HFFc6 (cell line): Measurements from ENCODE around the gene MAML1. TPM values are rescaled to one million over a fixed set of nuclear protein-coding genes. Genes with fewer than 3 reads are reported as not detected.
A peak's percentile ranks its signal among the peaks of the same experiment; 100 is the strongest.

Source experiments
- DNase-seq: peaks from one replicate; pipeline ENCODE4 v3.0.0-alpha.2; 2018
- H3K27ac Mint-ChIP-seq: 2 replicates; pipeline ENCODE4 v1.8.0; 2020; ENCODE audit warnings: mild to moderate bottlenecking, mixed read lengths
- H3K27me3 Mint-ChIP-seq: 2 replicates; pipeline ENCODE4 v1.8.0; 2021; ENCODE audit warnings: mild to moderate bottlenecking, moderate library complexity, mixed read lengths; ENCODE audit not compliant: insufficient read depth
- H3K36me3 Mint-ChIP-seq: 2 replicates; pipeline ENCODE4 v1.8.0; 2021; ENCODE audit warnings: low read depth, mixed read lengths
- H3K4me1 Mint-ChIP-seq: 2 replicates; pipeline ENCODE4 v1.8.0; 2020; ENCODE audit warnings: low read depth, mixed read lengths
- H3K4me3 Mint-ChIP-seq: 2 replicates; pipeline ENCODE4 v1.8.0; 2020; ENCODE audit warnings: mild to moderate bottlenecking, moderate library complexity, mixed read lengths
- H3K9me3 Mint-ChIP-seq: 2 replicates; pipeline ENCODE4 v1.8.0; 2020; ENCODE audit warnings: mild to moderate bottlenecking, mixed read lengths
- total RNA-seq, 6 experiments: library from RNA; stranded (reverse); fragmentation: NEBNext Ultra II Directional; extraction: Animal tissue kit (Norgen Biotek cat#: 25700); gene quantifications; 2 replicates in 1 of 6; 3 replicates in 5 of 6; pipeline ENCODE4 v1.2.3, GENCODE V29; 2021
- TF ChIP-seq, protein P1 (sequence below): fragments of 200-600 bp; sonication (generic); IDR thresholded peaks from 2 replicates; pipeline ENCODE4 v1.5.0; 2021; ENCODE audit warnings: antibody characterized with exemption, mild to moderate bottlenecking

Gene MAML1
- total RNA-seq, 6 experiments from 2014 or later = 14.9 to 17.7 (median 16.5) TPM

DNA sequence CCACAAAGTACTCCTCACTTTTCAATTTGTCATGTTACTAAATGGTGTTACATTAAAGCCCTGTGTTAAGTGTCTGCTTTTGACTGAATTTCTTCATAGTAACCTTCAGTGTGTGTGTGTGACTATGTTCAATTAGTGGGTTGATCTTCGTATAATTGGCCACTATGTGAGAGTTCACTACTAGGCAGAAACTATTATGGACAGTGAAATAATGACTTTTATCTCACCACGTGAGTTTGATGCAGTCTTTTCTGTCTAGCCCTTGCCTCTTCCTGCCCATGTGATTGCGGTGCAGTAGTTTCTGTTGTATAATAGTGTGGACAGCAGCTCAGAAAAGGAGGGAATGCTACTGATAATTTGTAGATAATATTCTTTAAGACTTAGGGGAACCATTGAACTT, 1.8 kb upstream of the MAML1 start:
- H3K27ac Mint-ChIP-seq = peak overlapping the region; percentile 59; the same call in 1 of the 2 replicates

DNA sequence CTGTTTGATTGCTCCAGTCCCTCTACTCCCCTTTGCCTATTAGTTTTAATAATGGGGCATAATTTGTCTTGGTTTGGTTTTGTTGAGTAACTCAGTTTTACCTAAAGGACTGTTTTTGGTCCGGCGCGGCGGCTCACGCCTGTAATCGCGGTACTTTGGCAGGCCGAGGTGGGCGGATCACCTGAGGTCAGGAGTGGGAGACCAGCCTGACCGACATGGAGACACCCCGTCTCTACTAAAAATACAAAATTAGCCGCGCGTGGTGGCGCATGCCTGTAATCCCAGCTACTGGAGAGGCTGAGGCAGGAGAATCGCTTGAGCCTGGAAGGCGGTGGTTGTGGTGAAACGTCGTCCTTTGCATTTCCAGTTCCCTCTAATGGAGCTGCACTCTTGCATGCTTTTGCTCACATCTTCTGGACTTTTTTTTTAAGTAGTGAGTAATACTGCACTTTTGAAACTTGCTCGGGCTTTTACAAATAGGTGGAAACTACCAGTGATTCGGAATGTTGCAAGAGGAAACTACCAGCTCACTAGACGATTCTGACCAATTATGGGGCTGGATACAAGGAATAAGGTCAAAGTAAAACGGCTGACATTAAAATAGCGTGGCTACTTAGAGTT, 721 bp upstream of the MAML1 start:
- peak overlapping the region; percentile 85 for H3K27ac Mint-ChIP-seq
- H3K9me3 Mint-ChIP-seq = no peaks in the 10 kb centered on the region
- peaks cover 34% of the 10 kb centered on the region for H3K36me3 Mint-ChIP-seq
- H3K27me3 Mint-ChIP-seq = no peaks in the 10 kb centered on the region
- TF ChIP-seq, protein P1, sequence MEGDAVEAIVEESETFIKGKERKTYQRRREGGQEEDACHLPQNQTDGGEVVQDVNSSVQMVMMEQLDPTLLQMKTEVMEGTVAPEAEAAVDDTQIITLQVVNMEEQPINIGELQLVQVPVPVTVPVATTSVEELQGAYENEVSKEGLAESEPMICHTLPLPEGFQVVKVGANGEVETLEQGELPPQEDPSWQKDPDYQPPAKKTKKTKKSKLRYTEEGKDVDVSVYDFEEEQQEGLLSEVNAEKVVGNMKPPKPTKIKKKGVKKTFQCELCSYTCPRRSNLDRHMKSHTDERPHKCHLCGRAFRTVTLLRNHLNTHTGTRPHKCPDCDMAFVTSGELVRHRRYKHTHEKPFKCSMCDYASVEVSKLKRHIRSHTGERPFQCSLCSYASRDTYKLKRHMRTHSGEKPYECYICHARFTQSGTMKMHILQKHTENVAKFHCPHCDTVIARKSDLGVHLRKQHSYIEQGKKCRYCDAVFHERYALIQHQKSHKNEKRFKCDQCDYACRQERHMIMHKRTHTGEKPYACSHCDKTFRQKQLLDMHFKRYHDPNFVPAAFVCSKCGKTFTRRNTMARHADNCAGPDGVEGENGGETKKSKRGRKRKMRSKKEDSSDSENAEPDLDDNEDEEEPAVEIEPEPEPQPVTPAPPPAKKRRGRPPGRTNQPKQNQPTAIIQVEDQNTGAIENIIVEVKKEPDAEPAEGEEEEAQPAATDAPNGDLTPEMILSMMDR = no peak
- H3K4me1 Mint-ChIP-seq = peaks cover 31% of the 10 kb centered on the region
- peak; percentile 85 for DNase-seq
- peak overlapping the region; percentile 83 for H3K4me3 Mint-ChIP-seq

More for the DNA sequence above, 1.8 kb upstream of the MAML1 start:
- no peaks in the 10 kb centered on the region for H3K27me3 Mint-ChIP-seq
- DNase-seq = no peak
- TF ChIP-seq, protein P1 = no peak
- peaks cover 36% of the 10 kb centered on the region for H3K36me3 Mint-ChIP-seq
- H3K4me1 Mint-ChIP-seq = peaks cover 30% of the 10 kb centered on the region
- no peak overlapping the region for H3K4me3 Mint-ChIP-seq
- H3K9me3 Mint-ChIP-seq = no peaks in the 10 kb centered on the region

GRCh38 chr5:179732918-179733771, 523 bp downstream of the MAML1 start:
- Mint-ChIP-seq H3K4me3 (peak overlapping the region; percentile 96), H3K36me3 (peaks cover 34% of the 10 kb centered on the region), H3K4me1 (peaks cover 43% of the 10 kb centered on the region), H3K27ac (peak overlapping the region; percentile 89), H3K9me3 (no peaks in the 10 kb centered on the region), H3K27me3 (no peaks in the 10 kb centered on the region; the same call in 1 of the 2 replicates)
- TF ChIP-seq, protein P1 = no peak; the same call in 1 of the 2 replicates
- peak; percentile 16 for DNase-seq

- H3K27me3 Mint-ChIP-seq = no peaks in the 10 kb centered on the region; the same call in 1 of the 2 replicates
- TF ChIP-seq, protein P1 = no peak
- peak overlapping the region; percentile 96 for H3K4me3 Mint-ChIP-seq
- peak overlapping the region; percentile 89 for H3K27ac Mint-ChIP-seq
- H3K36me3 Mint-ChIP-seq = peaks cover 36% of the 10 kb centered on the region
- no peaks in the 10 kb centered on the region for H3K9me3 Mint-ChIP-seq
- H3K4me1 Mint-ChIP-seq = peaks cover 49% of the 10 kb centered on the region
- DNase-seq = peak; percentile 16
Observed at GRCh38 chr5:179733772-179734126, 1.1 kb downstream of the MAML1 start.

GRCh38 chr5:179734536-179735164, 2.0 kb downstream of the MAML1 start:
- no peaks in the 10 kb centered on the region; the same call in 1 of the 2 replicates for H3K27me3 Mint-ChIP-seq

More at GRCh38 chr5:179734536-179735164, 2.0 kb downstream of the MAML1 start:
- Mint-ChIP-seq H3K4me3 (peak overlapping the region; percentile 96), H3K9me3 (no peaks in the 10 kb centered on the region), H3K27ac (peak overlapping the region; percentile 89), H3K4me1 (peaks cover 53% of the 10 kb centered on the region), H3K36me3 (peaks cover 40% of the 10 kb centered on the region)
- TF ChIP-seq, protein P1 = no peak
- no peak for DNase-seq
